ENCODE results near the gene NOP9. TPM values are rescaled to one million over a fixed set of nuclear protein-coding genes. Genes with fewer than 3 reads are reported as not detected.
A peak's percentile ranks its signal among the peaks of the same experiment; 100 is the strongest.

The NOP9 gene
- total and polyA plus RNA-seq, 9 of the 15 experiments (the other 6 are each of a cell fraction or from before 2014, with no cell fraction given), result 1.0 to 27.9 (median 15.1) TPM

DNA sequence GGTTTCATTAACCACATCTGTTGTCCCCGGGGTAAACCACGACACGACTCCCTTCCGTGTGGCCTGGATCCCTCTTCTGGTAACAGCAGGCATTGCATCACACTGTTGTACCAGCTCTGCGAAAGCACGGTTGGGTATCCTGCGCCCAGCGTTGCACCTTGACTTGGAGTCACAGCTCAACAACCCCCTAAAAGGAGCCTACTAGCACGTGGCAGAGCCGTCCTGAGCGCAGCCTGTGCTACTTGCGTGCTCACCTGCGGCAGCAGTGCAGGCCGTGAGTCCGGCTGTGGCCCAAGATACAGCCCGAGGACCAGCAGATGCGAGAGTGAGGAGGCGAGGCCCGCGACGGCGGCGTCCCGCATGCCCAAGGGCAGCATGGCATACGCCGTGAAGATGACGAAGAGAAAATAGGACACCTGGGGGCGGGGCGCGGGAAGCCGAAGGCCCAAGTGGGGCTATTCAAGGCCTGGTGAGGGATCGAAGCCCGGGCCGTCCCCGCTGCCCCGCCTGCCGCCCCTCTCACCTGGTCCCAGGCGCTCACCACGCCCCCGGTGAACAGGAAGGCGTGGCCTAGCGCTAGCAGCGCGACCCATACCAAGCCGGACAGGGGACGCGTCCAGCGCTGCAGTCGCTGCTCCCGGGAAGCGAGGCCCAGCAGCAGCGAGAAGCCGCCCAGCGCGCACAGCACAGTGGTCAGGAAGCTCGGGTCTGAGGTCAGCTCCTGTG, 32.8 kb downstream of the NOP9 start (continued):
- no peak for TF ChIP-seq JUN (IDR thresholded peaks at IDR 0.05; ENCODE audit: borderline replicate concordance, low read depth, low read length)
- no peak for TF ChIP-seq JUN (CRISPR knock-in tag; IDR thresholded peaks at IDR 0.05; ENCODE audit: borderline replicate concordance)
- TF ChIP-seq NFIX (CRISPR knock-in tag; IDR thresholded peaks at IDR 0.05; ENCODE audit: low read depth), result no peak
- TF ChIP-seq, protein P1, sequence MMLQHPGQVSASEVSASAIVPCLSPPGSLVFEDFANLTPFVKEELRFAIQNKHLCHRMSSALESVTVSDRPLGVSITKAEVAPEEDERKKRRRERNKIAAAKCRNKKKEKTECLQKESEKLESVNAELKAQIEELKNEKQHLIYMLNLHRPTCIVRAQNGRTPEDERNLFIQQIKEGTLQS (IDR thresholded peaks at IDR 0.05), result peak; percentile 55; the same call in 1 of the 2 replicates
- TF ChIP-seq, protein P1 (CRISPR knock-in tag; conservative IDR thresholded peaks at IDR 0.05), result no peak
- TF ChIP-seq SAFB2 (IDR thresholded peaks at IDR 0.05; ENCODE audit: borderline replicate concordance, low read depth, low read length, severe bottlenecking), result no peak
- peak; percentile 75 for TF ChIP-seq PRDM10 (IDR thresholded peaks at IDR 0.05; ENCODE audit: partially characterized antibody)
- peak; percentile 63; the same call in 1 of the 2 replicates for TF ChIP-seq CTBP1 (IDR thresholded peaks at IDR 0.05; ENCODE audit: borderline replicate concordance)
- no peak for TF ChIP-seq HSF4 (CRISPR knock-in tag; IDR thresholded peaks at IDR 0.05; ENCODE audit: borderline replicate concordance)
- TF ChIP-seq ARID1B (IDR thresholded peaks at IDR 0.05), result no peak
- TF ChIP-seq ZNF644 (tag; IDR thresholded peaks at IDR 0.05; ENCODE audit: low read depth), result no peak
- no peak for TF ChIP-seq CHD1 (IDR thresholded peaks at IDR 0.05; ENCODE audit: low read length)
- TF ChIP-seq CREB1 (IDR thresholded peaks at IDR 0.05), result no peak
- TF ChIP-seq CREB1 (CRISPR knock-in tag; IDR thresholded peaks at IDR 0.05), result peak; percentile 6; the same call in 1 of the 2 replicates
- TF ChIP-seq CC2D1A (IDR thresholded peaks at IDR 0.05), result no peak
- no peak for TF ChIP-seq ZNF134 (CRISPR knock-in tag; conservative IDR thresholded peaks at IDR 0.05)
- TF ChIP-seq CEBPB (tag; IDR thresholded peaks at IDR 0.05), result peak; percentile 67
- 0 out of 2 replicates have a peak, but pooled peaks have one; percentile 68 for TF ChIP-seq ZNF282 (CRISPR knock-in tag; IDR thresholded peaks at IDR 0.05)
- no peak for TF ChIP-seq RNF2 (IDR thresholded peaks at IDR 0.05)
- TF ChIP-seq MEF2D (tag; conservative IDR thresholded peaks at IDR 0.05; ENCODE audit: low read depth), result no peak
- peak; percentile 23; the same call in 1 of the 2 replicates for TF ChIP-seq ATF4 (CRISPR knock-in tag; IDR thresholded peaks at IDR 0.05)
- no peak for TF ChIP-seq ERF (CRISPR knock-in tag; IDR thresholded peaks at IDR 0.05)
- TF ChIP-seq TARDBP (IDR thresholded peaks at IDR 0.05), result no peak
- TF ChIP-seq CEBPG (CRISPR knock-in tag; IDR thresholded peaks at IDR 0.05), result peak; percentile 89
- peak; percentile 79 to 83 for TF ChIP-seq CEBPG (tag; conservative IDR thresholded peaks at IDR 0.05 in 1 of 2, IDR thresholded peaks at IDR 0.05 in 1 of 2)
- no peak for TF ChIP-seq NELFE (IDR thresholded peaks at IDR 0.05; ENCODE audit: insufficient read depth, insufficient read length)
